ENCODE results near the gene POU2AF3.

DNA sequence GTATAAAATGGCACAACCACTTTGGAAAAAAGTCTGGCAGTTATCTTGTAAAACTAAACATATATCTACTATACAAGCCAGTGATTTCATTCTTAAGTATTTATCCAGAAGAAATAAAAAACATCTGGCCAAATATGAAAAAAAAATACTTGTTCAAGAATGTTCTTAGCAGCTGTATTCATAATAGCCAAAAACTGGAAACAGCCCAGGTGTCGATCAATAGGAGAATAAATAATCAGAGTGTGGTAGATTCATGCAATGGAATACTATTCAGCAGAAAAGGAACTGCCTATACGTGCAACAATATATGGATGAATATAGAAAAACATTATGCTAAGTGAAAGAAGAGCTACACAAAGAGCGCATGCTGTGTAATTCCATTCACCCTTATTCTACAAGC lies 44.0 kb downstream of the POU2AF3 start:
- TF ChIP-seq CTCF (IDR thresholded peaks at IDR 0.05; ENCODE audit: low read length), result no peak
- TF ChIP-seq EZH2 (IDR thresholded peaks at IDR 0.05; ENCODE audit: borderline replicate concordance, low read length), result no peak

Measured in OCI-LY1 (cell line).